GM12865 (cell line): ENCODE results near the gene BYSL.

Experiments
- DNase-seq: peaks from one replicate; pipeline ENCODE4 v3.0.0; 2010; ENCODE audit warnings: low read depth
- H3K4me3 ChIP-seq: 2 replicates; pipeline ENCODE4 v1.5.1; 2011; ENCODE audit warnings: mild to moderate bottlenecking, low read depth, low read length, control low read depth
- TF ChIP-seq, protein P1 (sequence below): IDR thresholded peaks from 2 replicates; pipeline ENCODE4 v1.5.1; 2011; ENCODE audit warnings: low read length, control low read depth, low read depth, inconsistent platforms; ENCODE audit not compliant: insufficient read depth; ENCODE audit errors: missing control alignments

The BYSL gene

DNA sequence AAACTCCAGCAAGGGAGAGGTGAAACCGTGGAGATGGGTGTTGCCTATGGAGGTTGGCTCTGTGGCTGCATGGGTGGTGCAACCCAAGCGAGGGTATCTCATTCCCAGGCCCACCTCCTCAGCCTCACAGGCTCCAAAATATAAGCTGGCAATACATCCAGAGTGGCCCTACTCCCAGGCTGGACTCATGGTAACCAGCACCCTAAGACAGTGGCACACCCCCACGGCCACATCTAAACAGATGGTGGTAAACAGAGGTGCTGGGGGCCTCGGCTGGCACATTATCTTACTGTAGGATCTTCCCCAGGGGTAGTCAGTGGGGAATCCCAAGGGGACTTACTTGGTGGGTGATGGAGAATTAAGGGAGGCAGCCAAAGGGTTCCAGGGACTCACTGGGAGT, 54.0 kb downstream of the BYSL start:
- TF ChIP-seq, protein P1, sequence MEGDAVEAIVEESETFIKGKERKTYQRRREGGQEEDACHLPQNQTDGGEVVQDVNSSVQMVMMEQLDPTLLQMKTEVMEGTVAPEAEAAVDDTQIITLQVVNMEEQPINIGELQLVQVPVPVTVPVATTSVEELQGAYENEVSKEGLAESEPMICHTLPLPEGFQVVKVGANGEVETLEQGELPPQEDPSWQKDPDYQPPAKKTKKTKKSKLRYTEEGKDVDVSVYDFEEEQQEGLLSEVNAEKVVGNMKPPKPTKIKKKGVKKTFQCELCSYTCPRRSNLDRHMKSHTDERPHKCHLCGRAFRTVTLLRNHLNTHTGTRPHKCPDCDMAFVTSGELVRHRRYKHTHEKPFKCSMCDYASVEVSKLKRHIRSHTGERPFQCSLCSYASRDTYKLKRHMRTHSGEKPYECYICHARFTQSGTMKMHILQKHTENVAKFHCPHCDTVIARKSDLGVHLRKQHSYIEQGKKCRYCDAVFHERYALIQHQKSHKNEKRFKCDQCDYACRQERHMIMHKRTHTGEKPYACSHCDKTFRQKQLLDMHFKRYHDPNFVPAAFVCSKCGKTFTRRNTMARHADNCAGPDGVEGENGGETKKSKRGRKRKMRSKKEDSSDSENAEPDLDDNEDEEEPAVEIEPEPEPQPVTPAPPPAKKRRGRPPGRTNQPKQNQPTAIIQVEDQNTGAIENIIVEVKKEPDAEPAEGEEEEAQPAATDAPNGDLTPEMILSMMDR = no peak
- H3K4me3 ChIP-seq = no peak overlapping the region
- no peak for DNase-seq

DNA sequence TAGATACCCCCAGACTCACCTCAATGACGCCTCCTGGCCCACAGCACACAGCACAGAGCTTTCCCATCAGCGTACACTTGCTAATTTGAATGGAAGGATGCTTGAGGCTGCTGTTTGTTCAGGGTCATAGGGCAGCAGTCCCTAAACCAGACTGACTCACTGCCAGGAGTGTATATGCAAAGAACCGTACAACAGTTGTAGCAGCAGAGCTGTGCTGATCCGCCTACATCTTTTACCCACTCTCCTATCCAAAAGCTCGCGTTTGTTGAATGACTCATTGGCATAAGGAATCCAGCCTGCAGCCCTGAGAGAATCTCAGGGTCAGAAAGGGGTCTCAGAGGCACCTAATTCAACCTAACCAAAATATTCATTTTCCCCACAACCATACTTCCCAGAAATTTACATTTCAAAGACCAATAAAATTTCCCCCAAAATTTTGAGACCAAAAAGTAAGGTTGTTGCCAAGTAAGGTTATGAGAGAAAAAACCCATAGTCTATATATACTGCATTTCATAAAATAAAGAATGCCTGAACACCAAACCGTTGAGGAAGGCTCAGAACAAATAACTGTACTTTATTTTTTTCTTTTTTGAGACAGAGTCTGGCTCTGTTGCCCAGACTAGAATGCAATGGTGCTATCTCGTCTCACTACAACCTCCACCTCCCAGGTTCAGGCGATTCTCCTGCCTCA, 55.6 kb downstream of the BYSL start:
- TF ChIP-seq, protein P1 = no peak
- H3K4me3 ChIP-seq = no peak overlapping the region
- peak; percentile 22 for DNase-seq
